Measurements from ENCODE around the gene MAML2.

- TF ChIP-seq GATA3 (IDR thresholded peaks at IDR 0.05; ENCODE audit: low read depth, low read length) (no peak), GATA2 (IDR thresholded peaks at IDR 0.05; ENCODE audit: low read depth, low read length) (no peak)
Observed at GRCh38 chr11:96125400-96125799, 217.6 kb downstream of the MAML2 start.
